T-cell (primary cell): ENCODE data around the gene LRRC28. TPM values are rescaled to one million over a fixed set of nuclear protein-coding genes. Genes with fewer than 3 reads are reported as not detected.

ENCODE experiments used
- ATAC-seq, 4 experiments: fragments of 200-7000 bp in 3 of 4; fragments of 150-1000 bp in 1 of 4; cut with Tn5 transposase; replicated peaks in 1 of 4; 1 replicate in 3 of 4; 2 replicates in 1 of 4; pipeline ENCODE4 v1.10.0; 2021; ENCODE audit warnings: moderate library complexity in 3 of 4, mild to moderate bottlenecking in 2 of 4, moderate number of reproducible peaks in 1 of 4
- CTCF ChIA-PET, 2 donors: fragments of 300-600 bp; sonication (Branson Sonifier 250); formaldehyde crosslinking; loops; one replicate each; lab custom pipeline; 2022; ENCODE audit warnings: antibody characterized with exemption in 2 of 2; lab: Charles Lee
- POLR2A ChIA-PET, 2 donors: fragments of 300-600 bp; sonication (Branson Sonifier 250); formaldehyde crosslinking; loops; one replicate each; lab custom pipeline; 2022; ENCODE audit warnings: antibody characterized with exemption in 2 of 2; lab: Charles Lee
- DNase-seq, 35 experiments: peaks; one replicate each; pipeline versions ENCODE4 v3.0.0 to v3.0.0-alpha.2; 2013 to 2023
- H3K27ac ChIP-seq: one replicate; pipeline ENCODE4 v1.5.1; 2013; ENCODE audit warnings: low read length
- H3K27me3 ChIP-seq, 2 experiments: replicated peaks in 1 of 2; 1 replicate in 1 of 2; 2 replicates in 1 of 2; pipeline versions ENCODE4 v1.6.1 to v1.7.0; 2013; ENCODE audit warnings: low read length in 1 of 2, mixed read lengths in 1 of 2; ENCODE audit not compliant: control insufficient read depth in 2 of 2, insufficient read depth in 2 of 2; ENCODE audit errors: extremely low read depth in 1 of 2
- H3K36me3 ChIP-seq, 2 donors: 1 replicate in 1 of 2; 2 replicates in 1 of 2; pipeline versions ENCODE4 v1.6.1 to v1.7.0; 2013; ENCODE audit warnings: low read length in 1 of 2; ENCODE audit not compliant: control insufficient read depth in 2 of 2, insufficient read depth in 1 of 2; ENCODE audit errors: extremely low read depth in 1 of 2
- H3K4me1 ChIP-seq, 2 experiments: 1 replicate in 1 of 2; 2 replicates in 1 of 2; pipeline versions ENCODE4 v1.6.1 to v1.7.0; 2013; ENCODE audit warnings: low read length in 2 of 2, mixed read lengths in 1 of 2; ENCODE audit not compliant: insufficient read depth in 2 of 2, control insufficient read depth in 1 of 2; ENCODE audit errors: extremely low read depth in 1 of 2
- H3K4me3 ChIP-seq, 2 donors: 1 replicate in 1 of 2; 2 replicates in 1 of 2; pipeline versions ENCODE4 v1.5.1 to v1.7.0; 2013; ENCODE audit warnings: mild to moderate bottlenecking in 2 of 2, low read length in 1 of 2, moderate library complexity in 1 of 2; ENCODE audit not compliant: control insufficient read depth in 1 of 2; ENCODE audit errors: extremely low read depth in 1 of 2
- H3K9me3 ChIP-seq: 2 replicates; pipeline ENCODE4 v1.7.0; 2013
- H3K27ac Mint-ChIP-seq, 2 donors: one replicate each; pipeline ENCODE4 v1.8.0; 2020 to 2021; ENCODE audit warnings: mild to moderate bottlenecking in 2 of 2, mixed read lengths in 2 of 2
- H3K27me3 Mint-ChIP-seq, 2 donors: one replicate each; pipeline ENCODE4 v1.8.0; 2021 to 2022; ENCODE audit warnings: mixed read lengths in 2 of 2
- H3K36me3 Mint-ChIP-seq: one replicate; pipeline ENCODE4 v1.8.0; 2021; ENCODE audit warnings: mixed read lengths
- H3K4me1 Mint-ChIP-seq, 3 donors: one replicate each; pipeline ENCODE4 v1.8.0; 2020 to 2022; ENCODE audit warnings: mixed read lengths in 3 of 3, mild to moderate bottlenecking in 1 of 3
- H3K4me3 Mint-ChIP-seq, 3 donors: one replicate each; pipeline ENCODE4 v1.8.0; 2020 to 2022; ENCODE audit warnings: mild to moderate bottlenecking in 3 of 3, mixed read lengths in 3 of 3, moderate library complexity in 3 of 3
- H3K9me3 Mint-ChIP-seq, 3 donors: one replicate each; pipeline ENCODE4 v1.8.0; 2020 to 2022; ENCODE audit warnings: mixed read lengths in 3 of 3
- WGBS: methylation state at CpG from one replicate; pipeline ENCODE4 v1.1.5; 2013; ENCODE audit warnings: missing lambda C conversion rate; ENCODE audit not compliant: insufficient coverage; 5-methylcytosine and 5-hydroxymethylcytosine counted together
- total RNA-seq, 35 experiments: library from RNA in 6 of 35; stranded (reverse) in 6 of 35; fragments of 120-200 nt in 1 of 35; gene quantifications; one replicate each; pipeline versions ENCODE4 v1.2.1 to v1.2.4 and lab custom pipeline; 2013 to 2026

Gene LRRC28
- total RNA-seq, 5 donors from 2014 or later (not counting 1 experiment from before 2014, with no cell fraction given): 14.2 to 20.0 (median 16.5) TPM

GRCh38 chr15:99253381-99254090, 2.3 kb downstream of the LRRC28 start:
- no peak overlapping the region for H3K4me3 ChIP-seq
- H3K27ac Mint-ChIP-seq: peak overlapping the region; percentile 13 to 17
- ChIA-PET POLR2A (interaction anchor here in 1 of 2 donors (0.7 kb wide), 1 partner anchor 141 kb away, joined by 4 read pairs; no protein-coding TSS in a partner anchor), CTCF (interaction anchor here in 1 of 2 donors (0.9 kb wide), 1 partner anchor 450 kb away, joined by 3 read pairs; no protein-coding TSS in a partner anchor)
- peaks cover 23% of the 10 kb centered on the region for H3K36me3 Mint-ChIP-seq
- DNase-seq (no peak), ATAC-seq (no peak)
- H3K9me3 Mint-ChIP-seq: peaks cover 0 to 3% (median 0%) of the 10 kb centered on the region in 3 donors
- H3K36me3 ChIP-seq: peaks cover 0 to 6% of the 10 kb centered on the region in 2 donors
- no peaks in the 10 kb centered on the region for H3K27me3 Mint-ChIP-seq
- peaks cover 29 to 38% (median 30%) of the 10 kb centered on the region in 3 donors for H3K4me1 Mint-ChIP-seq
- no peaks in the 10 kb centered on the region for H3K9me3 ChIP-seq
- H3K4me3 Mint-ChIP-seq: peak overlapping the region in 2 of 3 donors; percentile 1 to 36
- no peaks in the 10 kb centered on the region for H3K27me3 ChIP-seq
- WGBS: 86% methylated on average over 5 of the region's 6 CpGs
- peaks cover 13 to 25% of the 10 kb centered on the region in 2 experiments for H3K4me1 ChIP-seq
- H3K27ac ChIP-seq: no peak overlapping the region

- no peak overlapping the region for H3K4me3 Mint-ChIP-seq
- H3K4me1 ChIP-seq: peaks cover 8 to 16% of the 10 kb centered on the region in 2 experiments
Observed at GRCh38 chr15:99257107-99257750, 5.9 kb downstream of the LRRC28 start.

GRCh38 chr15:99264125-99264524, 12.8 kb downstream of the LRRC28 start:
- Histone ChIP-seq H3K4me3 (no peak overlapping the region), H3K27ac (no peak overlapping the region), H3K27me3 (no peaks in the 10 kb centered on the region), H3K4me1 (no peaks in the 10 kb centered on the region), H3K9me3 (no peaks in the 10 kb centered on the region), H3K36me3 (no peaks in the 10 kb centered on the region)
- H3K36me3 Mint-ChIP-seq: peaks cover 22% of the 10 kb centered on the region
- no CpG with 5 or more reads among the region's 5 CpGs for WGBS
- no peaks in the 10 kb centered on the region for H3K27me3 Mint-ChIP-seq
- CTCF ChIA-PET: interaction anchor here in 1 of 2 donors (2.3 kb wide), 1 partner anchor 9 kb away, joined by 8 read pairs; no protein-coding TSS in a partner anchor
- no peak overlapping the region for H3K4me3 Mint-ChIP-seq
- peaks cover 0 to 6% (median 0%) of the 10 kb centered on the region in 3 donors for H3K4me1 Mint-ChIP-seq
- POLR2A ChIA-PET: no interaction called here
- DNase-seq: no peak
- no peaks in the 10 kb centered on the region for H3K9me3 Mint-ChIP-seq
- no peak overlapping the region for H3K27ac Mint-ChIP-seq
- ATAC-seq: no peak

More at GRCh38 chr15:99257107-99257750, 5.9 kb downstream of the LRRC28 start:
- Histone ChIP-seq H3K27ac (no peak overlapping the region), H3K27me3 (no peaks in the 10 kb centered on the region), H3K4me3 (no peak overlapping the region), H3K9me3 (no peaks in the 10 kb centered on the region), H3K36me3 (peaks cover 0 to 6% of the 10 kb centered on the region in 2 donors)
- Mint-ChIP-seq H3K27ac (no peak overlapping the region), H3K4me1 (peaks cover 16 to 31% (median 17%) of the 10 kb centered on the region in 3 donors), H3K36me3 (peaks cover 37% of the 10 kb centered on the region), H3K9me3 (no peaks in the 10 kb centered on the region), H3K27me3 (no peaks in the 10 kb centered on the region)
- POLR2A ChIA-PET: no interaction called here
- CTCF ChIA-PET: interaction anchor here in 1 of 2 donors (0.9 kb wide), 1 partner anchor 18 kb away, joined by 3 read pairs; no protein-coding TSS in a partner anchor
- DNase-seq (no peak), ATAC-seq (no peak)
- 88% methylated on average over 8 of the region's 12 CpGs for WGBS

- Histone ChIP-seq H3K27me3 (no peaks in the 10 kb centered on the region), H3K9me3 (no peaks in the 10 kb centered on the region), H3K4me3 (no peak overlapping the region), H3K36me3 (no peaks in the 10 kb centered on the region), H3K27ac (no peak overlapping the region), H3K4me1 (no peaks in the 10 kb centered on the region)
- Mint-ChIP-seq H3K4me1 (no peaks in the 10 kb centered on the region), H3K27ac (no peak overlapping the region), H3K36me3 (peaks cover 18% of the 10 kb centered on the region), H3K9me3 (no peaks in the 10 kb centered on the region), H3K27me3 (no peaks in the 10 kb centered on the region), H3K4me3 (no peak overlapping the region)
- WGBS: no CpG with 5 or more reads among the region's 3 CpGs
- ATAC-seq: no peak
- no peak for DNase-seq
- CTCF ChIA-PET: no interaction called here
- POLR2A ChIA-PET: no interaction called here
Observed at GRCh38 chr15:99265541-99266070, 14.3 kb downstream of the LRRC28 start.

- H3K4me3 ChIP-seq: no peak overlapping the region
- no peaks in the 10 kb centered on the region for H3K27me3 ChIP-seq
- no peak for DNase-seq
- CTCF ChIA-PET: interaction anchor here in 1 of 2 donors (2.4 kb wide), 1 partner anchor 436 kb away, joined by 8 read pairs; no protein-coding TSS in a partner anchor
- no peak overlapping the region for H3K27ac Mint-ChIP-seq
- H3K36me3 ChIP-seq: no peaks in the 10 kb centered on the region
- H3K9me3 Mint-ChIP-seq: no peaks in the 10 kb centered on the region
- ATAC-seq: no peak
- WGBS: no CpG with 5 or more reads among the region's 3 CpGs
- H3K27me3 Mint-ChIP-seq: no peaks in the 10 kb centered on the region
- peaks cover 11% of the 10 kb centered on the region for H3K36me3 Mint-ChIP-seq
- no peak overlapping the region for H3K4me3 Mint-ChIP-seq
- H3K4me1 ChIP-seq: no peaks in the 10 kb centered on the region
- no peaks in the 10 kb centered on the region for H3K9me3 ChIP-seq
- H3K27ac ChIP-seq: no peak overlapping the region
- no peaks in the 10 kb centered on the region for H3K4me1 Mint-ChIP-seq
- POLR2A ChIA-PET: no interaction called here
Observed at GRCh38 chr15:99267957-99268356, 16.7 kb downstream of the LRRC28 start.

GRCh38 chr15:99268431-99268830, 17.1 kb downstream of the LRRC28 start:
- no peaks in the 10 kb centered on the region for H3K9me3 ChIP-seq
- H3K27ac ChIP-seq: no peak overlapping the region
- ATAC-seq (no peak), DNase-seq (no peak)
- H3K36me3 Mint-ChIP-seq: peaks cover 10% of the 10 kb centered on the region
- no peaks in the 10 kb centered on the region for H3K4me1 Mint-ChIP-seq
- no peak overlapping the region for H3K4me3 Mint-ChIP-seq
- no peaks in the 10 kb centered on the region for H3K4me1 ChIP-seq
- no CpG with 5 or more reads among the region's 5 CpGs for WGBS
- no peaks in the 10 kb centered on the region for H3K36me3 ChIP-seq
- H3K27me3 ChIP-seq: no peaks in the 10 kb centered on the region
- no peaks in the 10 kb centered on the region for H3K27me3 Mint-ChIP-seq
- ChIA-PET CTCF (interaction anchor here (0.6 to 2.4 kb wide), 3 partner anchors 8 to 436 kb away, joined by 3 to 8 read pairs (median 3); no protein-coding TSS in a partner anchor), POLR2A (no interaction called here)
- H3K9me3 Mint-ChIP-seq: no peaks in the 10 kb centered on the region
- no peak overlapping the region for H3K4me3 ChIP-seq
- no peak overlapping the region for H3K27ac Mint-ChIP-seq
